Heart left ventricle (tissue), 16 donors: ENCODE data around the gene LMTK2. TPM values are rescaled to one million over a fixed set of nuclear protein-coding genes. Genes with fewer than 3 reads are reported as not detected.

Source experiments
- ATAC-seq, 4 donors: fragments of 200-7000 bp; cut with Tn5 transposase; one replicate each; pipeline ENCODE4 v1.9.1; 2020 to 2022; ENCODE audit warnings: moderate library complexity in 4 of 4, mild to moderate bottlenecking in 3 of 4, moderate number of reproducible peaks in 1 of 4
- DNase-seq, 5 donors: peaks; one replicate each; pipeline ENCODE4 v3.0.0-alpha.2; 2020
- H3K27ac ChIP-seq, 12 donors: fragments of 200-600 bp; sonication (generic) in 4 of 12; one replicate each; pipeline versions ENCODE4 v1.5.0 to v1.8.0; 2016 to 2022; ENCODE audit warnings: mild to moderate bottlenecking in 2 of 12
- H3K27me3 ChIP-seq, 9 donors: fragments of 200-600 bp; sonication (generic) in 2 of 9; one replicate each; pipeline versions ENCODE4 v1.5.1 to v1.8.0; 2016 to 2022; ENCODE audit warnings: mild to moderate bottlenecking in 3 of 9
- H3K36me3 ChIP-seq, 9 donors: fragments of 200-600 bp; sonication (generic) in 2 of 9; one replicate each; pipeline versions ENCODE4 v1.5.0 to v1.8.0; 2018 to 2022; ENCODE audit warnings: mild to moderate bottlenecking in 2 of 9
- H3K4me1 ChIP-seq, 12 donors: fragments of 200-600 bp; sonication (generic) in 4 of 12; one replicate each; pipeline versions ENCODE4 v1.5.0 to v1.8.0; 2016 to 2022; ENCODE audit warnings: mild to moderate bottlenecking in 3 of 12
- H3K4me3 ChIP-seq, 12 donors: fragments of 200-600 bp; sonication (generic) in 4 of 12; one replicate each; pipeline versions ENCODE4 v1.5.0 to v1.8.0; 2017 to 2022; ENCODE audit warnings: mild to moderate bottlenecking in 9 of 12, moderate library complexity in 4 of 12
- H3K9me3 ChIP-seq, 12 donors: fragments of 200-600 bp; sonication (generic) in 4 of 12; one replicate each; pipeline versions ENCODE4 v1.5.0 to v1.8.0; 2016 to 2022; ENCODE audit warnings: mild to moderate bottlenecking in 1 of 12
- CTCF ChIP-seq, 12 donors: fragments of 200-600 bp; sonication (generic) in 4 of 12; IDR thresholded peaks; one replicate each; pipeline versions ENCODE4 v1.5.0 to v1.8.0; 2018 to 2022; ENCODE audit warnings: antibody characterized with exemption in 12 of 12, mild to moderate bottlenecking in 5 of 12
- POLR2A ChIP-seq, 2 donors: fragments of 450-650 bp; IDR thresholded peaks; one replicate each; pipeline ENCODE4 v1.6.1; 2017; ENCODE audit warnings: antibody characterized with exemption in 2 of 2, mild to moderate bottlenecking in 2 of 2, moderate library complexity in 2 of 2
- WGBS, 4 donors: extraction: QIAGEN DNeasy Blood & Tissue Kit in 2 of 4; methylation state at CpG; one replicate each; pipeline versions ENCODE4 v1.1.5 to v1.1.7; 2013 to 2018; 5-methylcytosine and 5-hydroxymethylcytosine counted together
- intact Hi-C, 10 donors: fragments of 100-400 bp; cut with DNase I; formaldehyde crosslinking; loops; one replicate each; pipeline versions ENCODE4 v1.11.1 to v1.14.2; 2022
- polyA plus RNA-seq, 2 donors: library from polyadenylated mRNA; stranded (reverse); fragments of 200-250 nt; gene quantifications; one replicate each; pipeline ENCODE4 v1.2.3, GENCODE V29; 2013
- total RNA-seq, 9 donors: library from RNA; depleted of rRNA in 2 of 9; stranded (reverse); fragments of >200 nt in 2 of 9; fragmentation: NEBNext Ultra II Directional in 3 of 9; extraction: Animal tissue kit (Norgen Biotek cat#: 25700) in 3 of 9; gene quantifications; one replicate each; pipeline versions ENCODE4 v1.1.0 to v1.2.4, GENCODE V29; 2016 to 2023
- donor health status: ischemic (EF 13 %, LVEDD 7.1; RV severe dilation, severe dysfunction).
- donor health status: healthy with polysubstance abuse.
- donor health status: DM: no; HTN: yes; CAD: no.
- donor health status: DM: no; HTN: no; CAD: no.
- donor health status: ischemic (EF 25% LVEDD 6.9; RV normal size, moderate dysfunction).
- donor health status: ischemic (EF 25% LVEDD 5.7; RV mildly dilated, moderate dysfunction).
- donor health status: healthy.
- donor health status: DM: yes; HTN: yes; CAD: no.
- donor health status: ischemic (EF 35%, LVEDD 5.7; RV mildly dilated, moderate dysfunction).
- donor health status: nonischemic (EF 11% LVEDD 7.7; RV severe dilation, severe dysfunction).
- donor health status: DM: yes; HTN: yes; CAD: no.
- donor health status: PGD.
- donor health status: ischemic (EF 29% LVEDD 5.4; RV normal size, mild dysfunction).
- donor health status: nonischemic (EF 23%, LVEDD 6.1; RV moderate dilation, normal function).

LMTK2 gene
- total and polyA plus RNA-seq, 11 donors = 6.3 to 58.3 (median 27.3) TPM

GRCh38 chr7:98163269-98163668, 56.6 kb downstream of the LMTK2 start:
- no peak overlapping the region for H3K4me3 ChIP-seq
- no peak for ATAC-seq
- H3K27me3 ChIP-seq = no peaks in the 10 kb centered on the region
- H3K9me3 ChIP-seq = no peaks in the 10 kb centered on the region
- DNase-seq = no peak
- H3K4me1 ChIP-seq = peaks cover 0 to 17% (median 6%) of the 10 kb centered on the region in 12 donors
- intact Hi-C loops = no loop called here
- H3K27ac ChIP-seq = no peak overlapping the region
- H3K36me3 ChIP-seq = peaks cover 0 to 26% (median 13%) of the 10 kb centered on the region in 9 donors
- 72 to 91% (median 77%) methylated on average over 7 of the region's 7 CpGs for WGBS, 4 donors
- TF ChIP-seq CTCF (IDR thresholded peaks at IDR 0.05) (no peak), POLR2A (IDR thresholded peaks at IDR 0.05) (no peak)

- Histone ChIP-seq H3K27ac (no peak overlapping the region), H3K4me3 (no peak overlapping the region), H3K27me3 (no peaks in the 10 kb centered on the region), H3K9me3 (no peaks in the 10 kb centered on the region), H3K4me1 (peaks cover 0 to 20% (median 9%) of the 10 kb centered on the region in 12 donors), H3K36me3 (peaks cover 0 to 20% (median 8%) of the 10 kb centered on the region in 9 donors)
- ATAC-seq = peak in 1 of 4 donors; percentile 26
- WGBS, 4 donors = 59 to 68% (median 65%) methylated on average over 16 of the region's 16 CpGs
- peak in 1 of 5 donors; percentile 47 for DNase-seq
- intact Hi-C loops = loop anchor here in 1 of 10 donors (2.0 kb wide), 1 partner anchor 59 kb away; no protein-coding TSS in a partner anchor
- TF ChIP-seq POLR2A (IDR thresholded peaks at IDR 0.05) = no peak
- TF ChIP-seq CTCF (IDR thresholded peaks at IDR 0.05) = no peak
Observed at GRCh38 chr7:98163704-98164494, 57.2 kb downstream of the LMTK2 start.

GRCh38 chr7:98165827-98166667, 59.4 kb downstream of the LMTK2 start:
- no peak overlapping the region for H3K27ac ChIP-seq
- ATAC-seq (peak in 3 of 4 donors; percentile 52 to 68 (median 65)), DNase-seq (peak; percentile 32 to 71 (median 51))
- H3K4me1 ChIP-seq = peaks cover 0 to 20% (median 9%) of the 10 kb centered on the region in 12 donors
- no peak overlapping the region for H3K4me3 ChIP-seq
- WGBS, 4 donors = 68 to 73% (median 69%) methylated on average over 13 to 18 of the region's 18 CpGs
- H3K36me3 ChIP-seq = peaks cover 0 to 4% (median 0%) of the 10 kb centered on the region in 9 donors
- no peaks in the 10 kb centered on the region for H3K27me3 ChIP-seq
- H3K9me3 ChIP-seq = no peaks in the 10 kb centered on the region
- intact Hi-C loops = loop anchor here in 7 of 10 donors (1.0 to 5.0 kb wide), 6 partner anchors 59 to 145 kb away; partner anchors contain the start of gene LMTK2 (in 1 of the 7)
- TF ChIP-seq CTCF (IDR thresholded peaks at IDR 0.05) (peak; percentile 48 to 76 (median 64)), POLR2A (IDR thresholded peaks at IDR 0.05) (no peak)

- no peak for TF ChIP-seq POLR2A (IDR thresholded peaks at IDR 0.05)
- no peak for TF ChIP-seq CTCF (IDR thresholded peaks at IDR 0.05)
- WGBS, 4 donors = 79 to 85% (median 85%) methylated on average over 2 of the region's 2 CpGs
- ATAC-seq = no peak
Observed at GRCh38 chr7:98166668-98166970, 60.0 kb downstream of the LMTK2 start.

More at GRCh38 chr7:98166668-98166970, 60.0 kb downstream of the LMTK2 start:
- Histone ChIP-seq H3K36me3 (peaks cover 0 to 6% (median 3%) of the 10 kb centered on the region in 9 donors), H3K27me3 (no peaks in the 10 kb centered on the region), H3K9me3 (no peaks in the 10 kb centered on the region), H3K4me1 (peaks cover 0 to 20% (median 9%) of the 10 kb centered on the region in 12 donors), H3K27ac (no peak overlapping the region), H3K4me3 (no peak overlapping the region)
- intact Hi-C loops = loop anchor here in 6 of 10 donors (1.0 to 5.0 kb wide), 6 partner anchors 59 to 146 kb away; partner anchors contain the start of gene LMTK2 (in 1 of the 6)
- no peak for DNase-seq
